Activated CD4-positive, alpha-beta T cell treated with anti-CD3 and anti-CD28 coated beads for 4 hours (primary cell): Measurements from ENCODE around the gene HOXA4.
A peak's percentile ranks its signal among the peaks of the same experiment; 100 is the strongest.

ENCODE experiments used
- DNase-seq, 2 donors: peaks; one replicate each; pipeline ENCODE4 v3.0.0-alpha.2; 2020

HOXA4 gene

GRCh38 chr7:27130540-27131389, at the start of gene HOXA4:
Gene HOXA4 (minus strand): TSS chr7:27130757. CDS start chr7:27130733, 24 bp downstream.
- peak; percentile 73 to 80 for DNase-seq

GRCh38 chr7:27179503-27180430, 49.2 kb upstream of the HOXA4 start:
- DNase-seq, result peak; percentile 47 to 57

DNA sequence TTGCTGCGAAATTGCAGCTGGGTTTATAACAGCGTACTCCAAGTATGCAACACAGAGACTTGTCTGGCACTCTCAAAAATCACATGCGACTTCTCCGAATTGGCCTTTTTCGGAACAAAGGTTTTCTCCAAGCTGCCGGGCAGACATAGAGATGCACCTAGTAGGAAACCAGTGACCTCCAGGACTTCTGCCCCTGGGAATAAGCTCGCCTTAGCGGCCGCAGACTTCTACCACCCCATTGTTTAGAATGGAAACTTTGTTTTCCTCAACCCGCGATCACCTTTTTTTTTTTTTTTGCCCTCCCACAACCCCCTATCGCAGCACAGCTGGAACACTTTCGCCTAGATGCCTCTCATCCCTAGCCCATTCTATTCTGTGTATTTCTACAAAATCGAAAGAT, 48.5 kb upstream of the HOXA4 start:
- no peak for DNase-seq

DNA sequence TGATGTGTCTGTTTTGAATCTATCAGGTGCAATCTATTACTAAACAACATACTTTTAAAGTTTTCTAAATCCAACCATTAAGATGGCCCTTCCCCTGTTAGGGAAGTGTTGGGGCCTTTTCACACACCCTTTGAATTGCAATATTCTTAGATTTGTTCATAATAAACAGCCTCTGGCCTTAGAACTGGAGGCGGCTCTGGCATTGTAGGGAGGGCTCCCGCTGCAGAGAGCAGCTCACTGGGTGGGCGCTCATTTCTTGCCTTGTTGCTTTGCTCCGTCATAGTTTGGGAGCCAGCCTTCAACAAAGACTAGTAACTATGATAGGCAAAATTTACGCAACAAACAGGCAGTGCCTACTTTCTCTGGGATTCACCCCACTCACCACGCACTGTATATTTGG, 47.8 kb upstream of the HOXA4 start:
- no peak for DNase-seq

DNA sequence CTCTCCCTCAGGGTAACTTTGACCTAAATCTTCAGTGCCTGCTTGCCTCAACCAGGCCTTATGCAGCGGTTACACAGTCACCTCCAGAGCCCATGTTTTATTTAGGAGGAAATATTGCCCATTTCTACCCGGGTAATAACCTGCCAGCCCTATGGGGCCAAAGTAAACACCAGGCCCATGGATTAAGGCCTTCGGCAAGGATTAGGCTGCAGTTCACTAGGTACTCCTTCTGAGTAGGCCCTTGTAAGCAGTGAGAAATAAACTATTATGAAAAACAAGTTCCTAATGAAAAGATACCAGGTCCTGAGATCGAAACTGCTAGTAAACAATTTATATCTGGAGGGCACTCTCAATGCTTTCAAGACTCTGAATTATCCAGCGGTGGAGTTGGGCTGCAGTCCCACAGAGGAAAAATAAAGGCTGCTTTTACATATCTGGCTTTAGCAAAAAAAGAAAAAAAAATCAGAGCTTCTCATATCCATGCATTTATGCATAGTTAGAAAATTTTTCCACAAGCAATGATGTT, 47.3 kb upstream of the HOXA4 start:
- no peak for DNase-seq

DNA sequence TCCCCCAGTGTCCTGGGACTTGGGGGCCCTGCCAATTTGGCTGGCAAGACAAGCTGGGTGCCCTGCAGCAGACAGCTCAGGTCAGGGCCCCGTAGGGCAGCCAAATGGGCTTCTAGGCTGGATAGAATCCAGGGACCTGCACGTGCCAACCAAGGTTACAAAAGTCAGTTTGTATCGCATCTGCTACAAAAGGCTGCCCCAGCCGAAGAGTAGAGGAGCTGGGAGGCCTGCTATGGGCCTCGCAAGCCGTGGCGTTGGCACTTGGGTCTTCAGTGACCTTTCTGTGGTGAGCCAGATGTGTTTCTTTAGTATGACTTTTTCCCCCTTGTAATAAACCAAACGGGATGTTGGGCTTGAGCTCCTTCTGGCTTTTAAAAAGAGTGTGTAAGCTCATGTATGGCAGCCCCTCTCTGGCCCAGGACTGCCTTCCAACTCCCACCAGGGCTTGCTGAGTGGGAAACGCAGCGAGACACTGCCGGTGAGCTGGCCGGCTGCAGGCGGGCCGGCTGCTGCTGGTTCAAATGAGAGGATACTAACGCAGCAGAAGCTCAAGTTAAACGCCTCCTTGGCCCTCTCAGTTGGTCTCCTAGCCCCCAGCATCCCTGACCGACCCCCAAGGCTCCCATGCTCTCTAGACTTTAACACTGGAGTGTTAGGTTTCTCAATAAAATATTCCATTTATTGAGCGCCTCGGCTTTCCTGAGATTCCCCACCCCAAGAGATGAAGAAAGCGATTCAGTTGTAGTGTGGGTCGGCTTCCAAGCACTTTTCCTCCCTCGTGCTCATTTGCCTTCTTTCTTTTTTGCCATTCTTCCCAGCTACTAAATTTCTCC, 46.6 kb upstream of the HOXA4 start:
- no peak for DNase-seq

- DNase-seq, result no peak
These were observed 45.9 kb upstream of the HOXA4 start for GRCh38 chr7:27176524-27176845.

DNA sequence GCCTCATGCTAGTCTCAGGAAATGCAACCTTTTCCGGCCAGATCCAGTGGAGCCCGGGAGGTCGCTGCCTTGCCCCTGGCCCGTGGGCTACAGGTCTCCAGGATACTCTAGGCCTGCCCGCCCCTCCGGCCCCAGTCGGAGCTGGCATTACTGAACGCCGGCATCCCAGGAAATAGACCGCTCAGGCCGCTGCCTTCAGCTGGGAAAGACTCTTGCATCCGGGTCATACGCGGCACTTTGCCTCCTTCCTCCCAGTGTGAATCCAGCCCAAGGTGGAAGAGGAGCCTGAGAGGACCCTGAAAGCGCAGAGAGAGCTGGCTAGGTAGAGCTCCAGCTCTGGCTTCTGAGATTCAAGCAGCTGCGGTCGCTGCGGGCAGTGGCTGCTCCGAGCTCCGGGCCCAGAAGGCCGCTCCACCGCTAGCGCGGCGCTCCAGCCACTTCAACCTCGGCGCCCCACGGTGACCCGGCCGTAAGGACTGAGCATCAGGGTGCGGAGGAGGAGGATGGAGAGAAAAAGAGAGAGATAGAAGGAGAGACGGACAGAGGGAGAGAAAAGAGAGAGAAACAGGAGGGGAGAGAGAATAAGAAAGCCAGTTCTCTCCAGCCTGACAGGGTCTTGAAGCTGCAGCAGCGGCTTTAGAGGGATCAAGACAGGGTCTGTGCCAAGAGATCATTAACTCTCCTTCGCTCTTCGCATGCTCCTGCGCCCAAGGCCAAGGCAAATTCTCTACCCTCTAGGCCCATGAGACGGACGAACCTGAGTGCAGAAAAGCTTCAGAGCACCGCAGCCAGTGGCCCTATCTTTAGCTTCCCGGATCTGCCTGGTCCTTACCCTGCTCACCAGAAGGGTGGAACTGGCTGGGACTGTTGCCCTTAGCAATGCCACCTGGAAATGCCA, 45.3 kb upstream of the HOXA4 start:
- DNase-seq, result no peak

GRCh38 chr7:27174874-27175625, 44.5 kb upstream of the HOXA4 start:
- no peak for DNase-seq

GRCh38 chr7:27173956-27174873, 43.7 kb upstream of the HOXA4 start, which contains the start of gene HOXA10:
Gene HOXA10 (minus strand): TSS chr7:27174320. CDS start chr7:27174306, 14 bp downstream.
- DNase-seq, result no peak

DNA sequence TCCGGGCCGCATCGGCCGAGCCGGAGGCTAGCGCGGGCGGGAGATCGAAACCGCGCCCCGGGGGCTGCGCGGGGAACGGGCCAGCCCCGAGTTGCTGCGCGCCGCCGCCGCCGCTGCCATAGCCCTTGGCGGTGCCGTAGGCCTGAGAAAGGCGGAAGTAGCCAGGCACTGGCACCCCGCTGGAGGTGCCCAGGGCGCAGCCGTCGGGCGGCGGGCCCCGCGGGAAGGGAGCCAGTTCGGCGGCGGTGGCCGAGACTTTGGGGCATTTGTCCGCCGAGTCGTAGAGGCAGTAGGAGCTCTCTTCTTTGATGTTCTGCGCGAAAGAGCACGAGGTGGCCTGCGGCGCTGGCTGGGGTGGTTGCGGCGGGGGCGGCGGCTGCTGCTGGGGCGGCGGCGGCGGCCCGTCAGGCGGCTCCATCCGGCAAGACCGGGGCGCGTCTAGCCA, 43.0 kb upstream of the HOXA4 start:
- DNase-seq, result no peak

DNA sequence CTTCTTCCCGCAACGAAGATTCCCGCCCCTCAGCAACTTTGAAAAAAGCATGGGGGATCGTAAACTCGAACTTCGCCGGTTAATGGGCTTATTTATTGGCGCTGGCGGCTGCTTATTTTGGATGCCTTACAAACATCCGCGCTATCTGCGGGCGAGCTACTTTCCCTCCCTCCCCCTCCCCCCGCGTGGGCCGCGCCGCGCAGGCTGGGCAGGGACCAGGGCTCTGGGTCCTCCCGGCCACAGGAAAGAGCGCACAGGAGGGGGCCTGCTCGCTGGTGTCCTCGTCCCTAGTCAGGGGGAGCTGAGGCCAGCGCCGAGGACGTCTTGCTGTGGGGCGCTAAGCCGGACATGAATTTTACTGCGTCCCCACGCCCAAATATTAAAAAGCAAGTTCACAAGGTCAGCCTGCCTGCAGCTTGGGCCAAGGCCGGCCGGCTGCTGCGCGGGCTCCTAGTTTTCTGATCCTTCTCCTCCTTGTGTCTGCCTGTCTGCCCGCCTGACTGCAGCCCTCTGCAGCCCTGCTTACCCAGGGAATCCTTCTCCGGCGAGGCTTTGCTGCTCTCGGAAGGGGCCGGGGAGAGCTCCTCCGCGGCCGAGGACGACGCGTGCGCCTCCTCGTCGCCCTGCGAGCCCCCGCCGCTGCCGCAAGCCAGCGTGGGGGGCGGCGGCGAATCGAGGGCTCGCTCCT, 42.4 kb upstream of the HOXA4 start:
- no peak for DNase-seq

- DNase-seq, result no peak
These were observed 41.8 kb upstream of the HOXA4 start for GRCh38 chr7:27172315-27172774.

GRCh38 chr7:27171637-27172314, 41.2 kb upstream of the HOXA4 start:
- no peak for DNase-seq

GRCh38 chr7:27171325-27171636, 40.7 kb upstream of the HOXA4 start:
- DNase-seq, result no peak

DNA sequence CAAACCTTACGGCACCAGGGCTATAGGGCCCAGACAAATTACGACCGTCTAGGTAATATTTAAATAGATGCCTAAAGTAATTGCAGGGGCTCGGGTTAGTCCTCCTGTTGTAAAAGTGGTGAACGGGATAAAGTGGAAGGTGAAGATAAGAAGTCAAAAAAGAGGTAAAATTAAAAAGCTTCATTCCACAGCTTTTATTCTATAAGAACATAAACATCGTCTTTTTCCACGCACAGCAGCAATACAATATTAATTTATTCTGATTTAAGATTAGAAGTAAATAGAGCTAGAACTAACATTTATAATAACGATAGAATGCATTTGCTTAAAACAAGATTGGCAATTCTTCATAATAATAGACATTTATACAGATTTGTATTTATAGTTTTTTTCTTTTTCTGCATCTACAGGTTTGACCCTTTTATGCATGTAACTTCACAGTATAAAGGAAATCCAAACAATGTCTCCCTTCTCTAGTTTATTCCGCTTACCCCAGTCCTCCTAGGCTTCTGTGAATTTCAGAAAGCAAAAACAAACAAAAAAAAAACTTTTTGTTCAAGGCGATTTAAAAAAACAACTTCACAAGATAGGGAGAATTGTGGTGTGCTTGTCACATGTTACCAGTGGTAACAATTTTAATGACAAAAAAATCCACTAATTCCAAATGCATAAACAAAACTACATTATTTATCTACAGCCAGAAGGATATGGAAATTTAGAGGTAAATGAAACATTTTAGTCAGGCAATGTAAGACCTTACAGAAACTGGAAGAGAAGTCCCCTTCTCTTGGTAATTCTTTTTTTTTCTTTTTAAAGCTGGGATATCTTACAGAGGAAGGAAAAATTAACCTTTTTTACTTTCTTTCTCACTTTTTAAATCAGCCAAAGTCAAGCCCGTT, 40.1 kb upstream of the HOXA4 start:
- DNase-seq, result no peak
